ENCODE data around the gene KIF1A. TPM values are rescaled to one million over a fixed set of nuclear protein-coding genes. Genes with fewer than 3 reads are reported as not detected.
"Not testable (repeated sequence)": the region's sequence is repeated elsewhere in the genome, so short reads cannot be mapped to it uniquely, and the experiment has no call there.

The KIF1A gene
- total RNA-seq, 1 experiment from 2014 or later, result 1.2 TPM

GRCh38 chr2:240707043-240707756 lies 112.8 kb downstream of the KIF1A start:
- no peak for DNase-seq (ENCODE audit: low read depth)
- in situ Hi-C loops (cut with HindIII; ENCODE audit: low pct_unique_long_range_greater_than_20kb, low sequenced_read_pairs), result no loop called here

DNA sequence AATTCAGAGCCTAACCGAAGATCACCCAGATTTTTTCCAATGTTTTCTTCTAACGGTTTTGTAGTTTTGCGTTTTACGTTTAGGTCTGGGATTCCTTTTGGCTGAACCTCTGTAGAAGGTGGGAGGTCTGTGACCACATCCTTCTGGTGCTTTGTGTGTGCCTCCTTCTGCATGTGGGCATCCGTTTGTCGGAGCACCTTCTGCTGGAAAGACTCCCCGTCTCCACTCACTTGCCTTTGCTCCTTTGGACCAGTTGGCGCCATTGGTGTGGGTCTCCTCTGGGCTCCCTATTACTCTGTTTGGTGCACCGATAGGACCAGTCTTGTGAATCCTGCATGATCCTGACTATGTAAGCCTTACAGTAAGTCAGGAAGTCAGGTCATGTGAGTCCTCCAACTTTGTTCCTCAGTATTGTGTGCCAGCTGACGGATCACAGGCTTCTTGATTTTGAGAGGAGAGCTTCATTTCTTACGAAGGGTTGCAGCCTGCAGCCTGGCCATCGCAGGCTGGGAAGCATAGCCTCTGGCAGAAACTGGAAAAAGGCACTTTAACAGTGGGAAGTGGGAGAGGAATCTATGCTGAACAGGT lies 114.7 kb downstream of the KIF1A start:
- DNase-seq (ENCODE audit: low read depth), result no peak
- in situ Hi-C loops (cut with HindIII; ENCODE audit: low pct_unique_long_range_greater_than_20kb, low sequenced_read_pairs), result no loop called here

- in situ Hi-C loops (cut with HindIII; ENCODE audit: low pct_unique_long_range_greater_than_20kb, low sequenced_read_pairs), result no loop called here
- DNase-seq (ENCODE audit: low read depth), result no peak
Measured at GRCh38 chr2:240704651-240705050, 115.4 kb downstream of the KIF1A start.

DNA sequence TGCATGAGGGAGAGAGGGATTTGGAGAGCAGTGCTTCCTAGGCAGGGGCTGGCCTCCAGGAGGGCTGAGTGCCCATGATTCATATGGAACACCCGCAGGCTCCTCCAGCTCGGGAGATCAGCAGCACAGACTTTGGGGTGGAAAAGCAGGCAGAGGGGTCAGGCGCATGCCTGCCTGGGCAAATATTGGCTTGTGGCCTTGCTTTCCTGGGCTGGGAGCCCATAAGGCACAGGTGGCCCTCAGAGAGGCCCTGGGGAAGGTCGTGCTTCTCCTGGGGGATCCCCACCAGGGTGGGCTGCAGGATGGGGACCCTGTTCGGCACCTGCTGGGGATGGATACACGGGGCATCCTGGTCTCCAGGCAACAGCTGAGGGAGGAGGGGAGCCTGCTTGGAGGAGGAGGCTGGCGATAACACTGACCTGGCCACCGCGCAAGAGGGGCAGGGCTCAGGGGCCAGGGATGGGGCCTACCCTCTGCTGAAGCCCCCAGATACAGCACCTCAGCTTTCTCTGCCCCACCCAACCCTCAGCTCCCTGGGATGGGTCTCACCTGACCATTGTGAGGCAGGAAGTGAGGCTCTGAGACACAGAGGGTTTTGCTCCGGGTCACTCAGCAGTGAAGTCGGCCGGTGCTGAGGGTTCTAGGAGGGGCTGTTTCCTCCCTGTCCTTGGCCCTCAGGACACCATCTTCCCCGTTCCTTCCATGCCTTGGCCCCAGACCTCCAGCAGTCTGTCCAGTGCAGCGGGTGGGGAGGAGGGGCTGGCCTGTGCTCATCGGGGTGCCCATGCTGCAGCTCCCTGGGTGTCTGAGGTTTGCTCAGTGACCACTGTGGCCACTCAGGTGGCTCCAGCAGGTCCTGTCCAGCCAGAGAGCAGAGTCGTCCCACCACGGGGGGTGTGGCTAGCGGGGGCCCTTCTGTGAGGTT lies 116.3 kb downstream of the KIF1A start:
- no peak for DNase-seq (ENCODE audit: low read depth)
- in situ Hi-C loops (cut with HindIII; ENCODE audit: low pct_unique_long_range_greater_than_20kb, low sequenced_read_pairs), result no loop called here

GRCh38 chr2:240702640-240703011 lies 117.4 kb downstream of the KIF1A start:
- in situ Hi-C loops (cut with HindIII; ENCODE audit: low pct_unique_long_range_greater_than_20kb, low sequenced_read_pairs), result no loop called here
- no peak for DNase-seq (ENCODE audit: low read depth)

DNA sequence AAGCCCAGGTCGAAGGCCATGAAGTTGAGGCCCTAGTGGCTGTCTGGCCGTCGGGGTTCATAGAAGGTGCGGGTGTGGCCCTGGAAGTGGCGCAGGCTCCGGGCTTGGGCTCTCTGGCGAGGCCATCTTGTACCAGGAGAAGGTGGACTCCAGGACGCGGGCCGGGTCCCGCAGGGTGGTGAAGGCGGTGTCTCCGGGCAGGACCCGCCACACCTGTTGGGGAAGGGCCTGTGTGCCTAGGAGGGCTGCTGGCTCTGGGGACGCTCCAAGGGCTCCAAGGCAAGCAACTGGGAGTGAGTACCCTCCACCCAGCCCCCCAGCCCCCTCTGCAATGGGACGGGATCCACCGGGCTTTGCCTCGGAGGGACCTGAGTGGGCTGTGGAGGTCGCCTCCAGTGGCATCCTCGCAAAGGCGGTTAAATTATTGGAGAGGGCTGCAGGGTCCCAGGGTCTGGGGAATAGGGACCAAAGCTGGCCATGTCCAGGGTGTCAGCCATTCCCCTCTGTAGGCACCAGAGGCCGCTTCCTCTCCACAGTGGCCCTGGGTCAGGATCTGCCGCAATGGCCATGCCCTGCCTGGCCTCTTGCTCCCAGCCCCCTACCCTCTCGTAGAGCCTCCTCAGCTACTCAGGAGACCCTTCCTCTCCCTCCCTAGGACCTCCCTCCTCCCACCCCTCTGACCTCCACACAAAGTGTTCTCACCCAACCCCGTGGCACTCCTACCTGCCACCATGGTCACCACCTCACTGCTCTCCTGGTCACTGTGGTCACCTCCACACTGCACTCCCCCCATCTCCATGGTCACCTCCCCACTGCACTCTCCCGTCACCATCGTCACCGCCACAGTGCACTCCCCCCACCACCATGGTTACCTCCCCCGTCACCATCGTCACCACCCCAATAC lies 118.0 kb downstream of the KIF1A start:
- DNase-seq (ENCODE audit: low read depth), result no peak
- in situ Hi-C loops (cut with HindIII; ENCODE audit: low pct_unique_long_range_greater_than_20kb, low sequenced_read_pairs), result no loop called here

DNA sequence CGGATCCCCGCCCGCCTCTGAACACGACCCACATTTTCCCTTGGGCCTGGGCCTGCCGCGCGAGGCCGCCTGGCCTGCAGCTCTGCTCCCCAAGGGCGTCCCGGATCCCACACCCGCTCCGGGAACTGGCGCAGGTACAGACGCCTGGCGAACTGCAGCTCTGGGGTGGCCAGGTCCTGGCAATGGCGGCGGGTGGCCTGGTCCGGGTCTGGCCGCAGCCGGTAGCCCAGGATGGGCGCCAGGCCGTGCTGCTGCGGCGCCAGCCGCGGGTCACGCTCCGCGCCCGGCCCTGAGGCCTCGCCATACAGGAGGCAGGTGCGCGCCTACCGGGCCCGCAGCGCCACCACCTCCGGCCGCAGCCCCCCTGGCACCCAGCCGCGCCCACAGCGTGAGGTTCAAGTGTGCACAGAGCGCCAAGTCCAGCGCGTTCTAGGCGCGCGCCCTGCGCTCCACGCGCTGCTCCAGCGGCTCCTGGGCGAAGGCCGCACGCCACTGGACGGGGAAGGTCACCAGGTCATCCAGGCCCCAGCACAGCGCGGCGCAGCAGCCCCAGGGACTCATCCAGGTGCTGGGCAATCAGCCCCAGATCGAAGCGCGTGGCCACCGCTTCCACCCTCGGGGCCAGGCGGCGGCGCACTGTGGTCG lies 118.8 kb downstream of the KIF1A start:
- in situ Hi-C loops (cut with HindIII; ENCODE audit: low pct_unique_long_range_greater_than_20kb, low sequenced_read_pairs), result no loop called here
- DNase-seq (ENCODE audit: low read depth), result no peak

DNA sequence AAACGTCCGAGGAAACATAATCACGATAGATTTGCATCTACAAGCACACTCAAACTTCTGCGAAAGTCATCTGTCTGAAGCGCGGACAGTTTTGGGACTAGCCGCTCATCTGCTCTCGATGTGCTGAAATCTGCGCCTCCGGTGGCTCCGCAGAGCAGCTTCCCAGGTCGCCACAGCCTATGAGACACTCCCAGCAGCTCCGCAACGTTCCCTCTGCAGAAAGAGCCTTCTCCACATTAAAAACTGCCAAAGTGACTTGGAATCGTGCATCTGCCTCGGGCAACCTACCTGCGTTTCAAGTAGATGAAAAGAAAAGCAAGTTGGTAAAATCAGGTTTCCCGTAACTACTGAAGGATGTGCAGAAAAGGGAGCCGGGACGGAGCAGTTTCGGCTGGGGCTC lies 119.4 kb downstream of the KIF1A start:
- in situ Hi-C loops (cut with HindIII; ENCODE audit: low pct_unique_long_range_greater_than_20kb, low sequenced_read_pairs); DNase-seq (ENCODE audit: low read depth): not testable (repeated sequence)

DNA sequence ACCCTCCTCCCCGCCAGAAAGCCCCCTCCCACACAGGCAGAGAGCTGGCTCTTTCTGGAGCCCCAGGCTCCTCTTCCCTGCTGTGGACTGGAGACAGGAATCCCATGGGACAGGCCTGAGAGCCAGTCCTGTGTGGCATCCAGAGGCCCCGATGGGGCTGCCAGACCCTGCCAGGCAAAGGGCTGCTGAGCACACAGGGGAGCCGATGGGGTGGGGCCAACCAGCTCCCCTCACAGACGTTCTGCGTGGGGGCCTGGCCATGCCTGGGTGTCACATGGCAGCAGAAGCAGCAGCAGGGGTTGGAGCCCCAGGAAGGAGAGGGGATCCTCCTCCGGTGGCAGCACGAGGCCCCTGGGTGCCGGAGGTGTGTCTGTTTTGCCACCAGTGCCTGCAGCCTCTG lies 120.2 kb downstream of the KIF1A start:
- in situ Hi-C loops (cut with HindIII; ENCODE audit: low pct_unique_long_range_greater_than_20kb, low sequenced_read_pairs), result not testable (repeated sequence)

DNA sequence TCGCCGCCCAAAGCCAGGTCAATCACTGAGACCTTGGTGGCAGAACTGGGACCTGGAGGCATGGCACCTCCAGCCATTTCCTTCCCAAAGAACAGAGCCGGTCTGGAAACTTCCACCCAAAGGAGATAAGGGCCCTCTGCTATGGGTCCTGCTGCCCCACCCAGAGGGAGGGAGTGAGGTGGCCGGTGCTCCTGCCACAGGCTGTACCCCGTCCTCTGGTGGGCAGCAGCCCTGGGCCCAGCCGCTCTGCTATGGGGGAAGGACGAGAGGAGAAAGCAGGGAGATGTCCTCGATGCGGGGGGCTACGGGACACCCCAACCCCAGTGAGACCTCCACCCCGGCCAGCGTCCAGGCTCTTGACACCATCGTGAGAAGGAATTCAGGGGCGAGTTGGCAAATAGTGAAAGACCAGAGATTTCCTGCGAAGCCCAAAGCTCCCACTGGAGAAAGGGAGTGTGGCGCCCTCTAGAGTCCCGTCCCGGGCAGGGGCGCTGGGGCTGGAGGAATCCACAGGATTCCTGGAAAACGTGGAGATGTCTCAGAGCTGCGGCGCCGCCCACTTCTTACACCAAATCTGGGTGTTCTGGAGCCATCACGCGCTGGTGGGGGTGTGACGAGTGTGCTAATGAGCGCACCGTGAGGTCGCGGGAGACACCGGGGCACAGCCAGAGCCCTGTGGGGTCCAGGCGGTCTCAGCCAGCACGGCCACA lies 121.0 kb downstream of the KIF1A start:
- DNase-seq (ENCODE audit: low read depth); in situ Hi-C loops (cut with HindIII; ENCODE audit: low pct_unique_long_range_greater_than_20kb, low sequenced_read_pairs): not testable (repeated sequence)

More for the DNA sequence above, 120.2 kb downstream of the KIF1A start:
- not testable (repeated sequence) for DNase-seq (ENCODE audit: low read depth)

GRCh38 chr2:240696469-240696868 lies 123.5 kb downstream of the KIF1A start:
- in situ Hi-C loops (cut with HindIII; ENCODE audit: low pct_unique_long_range_greater_than_20kb, low sequenced_read_pairs); DNase-seq (ENCODE audit: low read depth): not testable (repeated sequence)

GRCh38 chr2:240695593-240695992 lies 124.4 kb downstream of the KIF1A start:
- DNase-seq (ENCODE audit: low read depth); in situ Hi-C loops (cut with HindIII; ENCODE audit: low pct_unique_long_range_greater_than_20kb, low sequenced_read_pairs): not testable (repeated sequence)

GRCh38 chr2:240694304-240694703 lies 125.7 kb downstream of the KIF1A start:
- DNase-seq (ENCODE audit: low read depth); in situ Hi-C loops (cut with HindIII; ENCODE audit: low pct_unique_long_range_greater_than_20kb, low sequenced_read_pairs): not testable (repeated sequence)

DNA sequence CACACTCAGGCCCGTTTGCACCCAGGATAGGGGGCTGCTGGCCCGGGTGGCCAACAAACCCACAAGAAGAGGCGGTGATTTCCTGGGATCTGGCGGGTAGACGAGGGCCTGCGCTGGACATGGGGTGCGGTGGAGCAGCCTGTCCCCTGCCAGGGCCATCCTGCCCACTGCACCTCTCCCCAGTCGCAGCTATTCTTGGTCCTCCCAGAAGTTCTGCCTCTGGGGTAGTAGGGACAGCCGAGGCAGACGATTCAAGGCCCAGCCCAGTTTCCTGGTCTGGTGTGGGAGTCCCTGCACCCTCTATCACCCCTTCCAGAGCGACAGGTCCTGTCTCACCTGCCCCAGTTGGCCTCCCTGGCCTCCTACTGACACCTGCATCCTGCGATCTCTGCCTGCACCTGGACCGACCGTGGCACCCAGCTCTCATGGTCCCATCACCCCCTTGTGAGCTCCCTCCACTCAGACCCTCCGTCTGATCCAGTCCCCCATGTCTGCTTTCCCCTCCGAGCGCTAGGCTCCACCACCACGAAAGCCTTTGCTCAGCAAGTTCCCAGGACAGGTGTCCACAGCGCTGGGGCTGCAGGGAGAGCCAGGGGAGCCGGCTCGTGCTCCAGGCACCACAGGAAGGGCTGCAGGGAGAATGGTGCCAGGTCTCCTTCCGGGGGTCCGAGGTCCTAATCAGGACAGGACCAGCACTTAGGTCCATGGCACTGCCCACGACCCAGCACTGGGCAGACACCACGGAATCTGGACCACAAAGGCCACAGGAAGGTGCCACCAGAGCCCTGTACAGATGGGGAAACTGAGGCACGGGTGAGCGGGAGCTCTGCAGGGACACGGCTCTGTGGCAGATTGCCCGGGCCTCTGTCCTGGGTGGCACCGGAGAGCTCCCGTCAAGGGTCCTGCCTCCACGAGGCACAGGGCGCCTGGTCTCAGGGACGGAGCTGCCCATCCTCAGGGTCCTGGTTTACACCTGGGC lies 127.1 kb downstream of the KIF1A start:
- in situ Hi-C loops (cut with HindIII; ENCODE audit: low pct_unique_long_range_greater_than_20kb, low sequenced_read_pairs); DNase-seq (ENCODE audit: low read depth): not testable (repeated sequence)

- in situ Hi-C loops (cut with HindIII; ENCODE audit: low pct_unique_long_range_greater_than_20kb, low sequenced_read_pairs); DNase-seq (ENCODE audit: low read depth): not testable (repeated sequence)
Measured at GRCh38 chr2:240691631-240692420, 128.2 kb downstream of the KIF1A start, which contains the start of gene AQP12A. AQP12A (plus strand) TSS chr2:240691866; CDS start chr2:240691914, 48 bp downstream.
